ENCODE data around the gene FYN.
A peak's percentile ranks its signal among the peaks of the same experiment; 100 is the strongest.
"Not testable (repeated sequence)": the region's sequence is repeated elsewhere in the genome, so short reads cannot be mapped to it uniquely, and the experiment has no call there.

The FYN gene

DNA sequence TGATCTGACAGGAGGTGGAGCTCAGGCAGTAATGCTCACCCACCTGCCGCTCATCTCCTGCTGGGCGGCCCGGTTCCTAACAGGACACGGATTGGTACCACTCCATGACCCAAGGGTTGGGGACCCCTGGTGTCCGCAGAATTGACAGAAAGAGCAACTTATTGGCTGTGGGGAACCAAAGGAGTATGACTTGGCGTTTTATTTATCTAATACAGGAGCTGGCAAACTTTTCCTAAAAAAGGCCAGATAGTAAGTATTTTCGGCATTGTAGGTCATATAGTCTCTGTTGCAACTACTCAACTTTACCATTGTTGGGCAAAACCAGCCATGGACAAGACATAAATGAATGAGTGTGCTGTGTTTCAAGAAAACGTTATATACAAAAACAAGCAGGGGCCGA is 223.2 kb downstream of the FYN start:
- FAIRE-seq, result no peak

DNA sequence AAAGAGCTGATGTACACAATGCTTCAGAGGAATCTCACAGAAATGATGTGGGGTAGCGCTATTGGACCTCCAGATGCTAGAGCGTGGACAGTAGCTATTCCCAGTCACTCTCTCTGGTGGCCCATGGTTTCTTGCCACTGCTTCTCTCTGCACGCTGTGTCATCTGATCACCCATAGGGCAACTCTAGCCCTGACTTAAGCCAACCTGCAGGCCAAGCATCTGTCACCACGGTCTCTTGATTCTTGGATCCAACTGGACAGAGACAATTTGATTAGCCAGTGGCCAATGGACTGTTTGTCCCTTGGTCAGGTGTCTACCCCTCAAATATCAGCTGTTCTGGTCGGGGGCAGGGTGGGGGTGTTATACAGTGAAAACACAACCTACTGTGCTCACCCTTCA is 225.2 kb downstream of the FYN start:
- no peak for FAIRE-seq

DNA sequence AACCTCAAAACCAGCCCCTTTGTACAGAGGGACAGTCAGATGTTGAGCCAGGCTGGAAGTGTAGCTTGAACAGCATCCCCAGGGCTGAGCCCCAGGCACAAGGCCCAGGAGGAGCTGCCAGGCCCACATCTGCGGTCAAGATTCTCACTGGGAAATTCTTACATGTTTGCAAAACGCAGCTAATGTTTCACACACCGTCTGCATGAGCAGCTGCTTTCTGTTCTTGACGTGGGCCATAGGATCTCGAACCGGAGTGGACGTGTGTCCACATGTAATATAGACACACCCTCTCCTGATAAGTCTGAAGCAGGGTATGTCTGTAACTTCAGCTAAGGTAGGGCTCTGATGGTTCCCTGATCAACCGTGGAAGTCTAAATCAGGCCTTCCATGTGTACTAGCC is 226.3 kb downstream of the FYN start:
- no peak for FAIRE-seq

DNA sequence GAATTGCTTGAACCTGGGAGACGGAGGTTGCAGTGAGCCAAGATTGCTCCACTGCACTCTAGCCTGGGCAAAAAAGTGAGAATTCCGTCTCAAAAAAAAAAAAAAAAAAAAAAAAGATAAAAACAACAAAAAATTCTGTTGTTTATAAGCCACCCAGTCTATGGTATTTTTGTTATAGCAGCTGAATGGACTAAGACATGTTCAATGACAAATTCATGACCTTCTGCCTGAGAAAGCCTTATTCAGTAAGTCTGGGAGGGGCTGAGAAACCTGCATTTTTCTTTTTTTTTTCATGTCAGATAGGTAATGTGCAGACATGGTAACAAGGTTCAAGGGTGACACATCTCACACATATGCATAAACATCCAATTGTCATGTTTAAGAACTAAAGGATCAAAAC is 227.2 kb downstream of the FYN start:
- no peak for FAIRE-seq

DNA sequence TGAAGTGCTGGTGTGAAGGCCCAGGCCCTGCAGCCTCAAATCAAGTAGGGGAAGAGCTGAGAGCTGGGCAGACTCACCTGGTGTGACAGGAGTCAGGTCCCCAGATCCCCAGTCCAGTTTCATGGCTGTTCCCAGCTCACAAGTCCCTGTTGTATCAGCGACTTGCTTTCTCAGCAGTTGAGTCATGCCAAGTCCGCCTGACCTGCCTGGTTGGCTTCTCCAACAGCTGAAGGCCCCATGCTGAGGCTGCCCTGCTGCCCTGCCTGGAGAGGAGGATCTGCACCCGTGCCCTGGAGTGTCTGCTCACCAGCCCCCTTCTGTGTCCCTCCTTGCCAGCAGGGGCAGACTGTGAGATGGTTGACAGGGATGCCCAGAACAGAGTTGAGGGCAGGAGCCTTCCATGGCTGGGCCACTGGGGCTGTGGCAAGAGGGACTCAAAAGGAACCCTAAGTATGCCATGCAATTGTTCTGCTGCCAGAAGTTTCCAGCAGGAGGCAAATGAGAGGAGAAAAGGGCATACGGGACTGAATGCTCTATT is 228.3 kb downstream of the FYN start:
- FAIRE-seq, result no peak

DNA sequence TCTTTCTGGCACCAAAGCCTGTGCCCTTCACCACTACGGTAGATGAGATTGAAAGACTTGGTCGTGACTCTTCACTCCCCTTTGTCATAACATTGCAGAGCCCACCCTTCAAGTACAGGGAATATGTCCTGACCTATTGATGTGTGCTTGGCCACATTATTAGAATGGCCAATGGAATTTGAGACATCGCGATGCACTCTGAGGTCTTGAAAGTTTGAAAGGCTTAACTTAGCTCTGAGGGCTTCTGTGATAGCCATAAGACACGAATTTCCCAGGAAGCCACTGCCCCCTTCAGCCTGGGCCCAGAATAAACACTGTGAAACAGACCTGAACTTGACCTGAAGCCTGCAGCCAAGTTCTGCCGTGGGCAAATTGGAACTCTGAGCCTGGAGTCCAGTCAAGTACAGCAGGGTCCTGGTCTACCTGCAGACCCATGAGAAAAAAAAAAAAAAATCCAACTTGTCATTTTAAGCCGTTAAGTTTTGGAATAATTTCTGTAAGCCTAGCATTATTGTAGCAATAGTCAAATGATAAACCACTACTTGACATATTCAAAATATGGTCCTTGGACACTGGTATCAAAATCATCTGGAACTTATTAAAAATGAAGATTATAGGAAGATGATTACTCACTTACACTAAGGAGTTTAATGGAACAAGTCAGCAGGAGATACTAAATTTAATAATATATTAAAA is 230.6 kb downstream of the FYN start:
- peak; percentile 13 for FAIRE-seq

DNA sequence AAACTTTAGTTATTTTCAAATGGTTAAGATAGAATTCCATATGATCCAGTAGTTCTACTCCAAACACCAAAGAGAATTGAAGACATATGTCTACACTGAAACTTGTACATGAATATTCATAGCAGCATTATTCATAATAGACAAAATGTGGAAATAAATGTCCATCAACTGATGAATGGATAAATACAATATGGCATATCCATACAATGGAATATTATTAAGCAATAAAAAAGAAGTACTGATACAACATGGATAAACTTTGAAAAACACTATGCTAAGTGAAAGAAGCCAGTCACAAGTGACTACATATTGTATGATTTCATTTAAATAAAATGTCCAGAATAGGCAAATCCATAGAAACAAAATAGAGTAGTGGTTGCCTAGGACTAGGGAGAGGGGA is 234.0 kb downstream of the FYN start:
- FAIRE-seq, result peak; percentile 8

DNA sequence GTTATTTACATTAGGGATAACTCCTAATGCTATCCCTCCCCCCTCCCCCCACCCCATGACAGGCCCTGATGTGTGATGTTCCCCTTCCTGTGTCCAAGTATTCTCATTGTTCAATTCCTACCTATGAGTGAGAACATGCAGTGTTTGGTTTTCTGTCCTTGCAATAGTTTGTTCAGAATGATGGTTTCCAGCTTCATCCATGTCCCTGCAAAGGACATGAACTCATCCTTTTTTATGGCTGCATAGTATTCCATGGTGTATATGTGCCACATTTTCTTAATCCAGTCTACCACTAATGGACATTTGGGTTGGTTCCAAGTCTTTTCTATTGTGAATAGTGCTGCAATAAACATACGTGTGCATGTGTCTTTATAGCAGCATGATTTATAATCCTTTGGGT is 238.3 kb downstream of the FYN start:
- FAIRE-seq, result not testable (repeated sequence)

DNA sequence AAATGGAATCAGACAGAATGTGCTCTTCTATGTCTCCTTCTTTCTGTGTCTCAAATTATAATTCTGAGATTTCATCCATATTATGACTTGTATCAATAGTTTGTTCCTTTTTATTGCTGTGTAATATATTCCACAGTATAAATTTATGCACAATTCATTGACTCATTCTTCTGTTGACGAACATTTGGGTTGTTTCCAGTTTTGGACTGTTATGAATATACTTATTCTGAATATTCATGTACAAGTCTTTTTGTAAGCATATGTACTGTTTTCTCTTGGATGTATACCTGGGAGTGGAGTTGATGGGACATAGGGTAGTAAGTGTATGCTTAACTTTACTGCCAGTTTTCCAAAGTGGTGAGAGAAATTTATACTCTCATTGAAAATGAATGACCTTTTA is 239.4 kb downstream of the FYN start:
- no peak for FAIRE-seq

DNA sequence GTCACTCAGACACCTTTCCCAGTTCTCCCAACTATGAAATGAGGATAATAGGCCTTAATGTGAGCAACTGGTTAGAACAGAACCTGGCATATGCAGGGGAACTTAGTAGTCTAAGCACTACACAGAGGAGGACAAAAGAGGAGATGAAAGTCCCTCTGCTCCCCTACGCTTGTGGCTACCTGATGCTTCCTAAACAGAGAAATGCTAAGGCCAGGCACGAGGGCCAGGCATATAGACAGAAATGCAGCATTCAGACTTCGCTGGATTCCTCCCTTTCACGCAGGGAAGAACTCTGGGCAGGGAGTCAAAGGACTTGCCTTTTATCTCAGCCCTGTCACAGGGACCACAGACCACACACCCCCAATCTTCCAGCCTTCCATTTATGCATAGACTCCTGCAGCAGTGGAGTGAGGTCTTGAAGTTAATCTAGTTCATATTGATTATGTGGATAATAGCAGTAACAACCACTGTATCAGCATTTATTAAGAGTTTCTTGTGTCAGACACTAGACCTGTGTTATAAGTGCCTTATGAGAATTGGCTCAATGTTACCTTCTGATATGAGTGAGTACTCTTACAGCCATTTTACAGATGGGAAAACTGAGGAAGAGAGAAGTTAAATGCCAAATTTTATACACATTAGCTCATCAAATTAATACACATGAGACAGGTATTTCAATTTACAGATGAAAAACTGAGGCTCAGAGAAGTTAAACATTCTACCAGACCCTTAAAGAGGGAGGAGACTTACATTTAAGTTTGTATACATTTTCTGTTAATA is 240.6 kb downstream of the FYN start:
- no peak for FAIRE-seq

DNA sequence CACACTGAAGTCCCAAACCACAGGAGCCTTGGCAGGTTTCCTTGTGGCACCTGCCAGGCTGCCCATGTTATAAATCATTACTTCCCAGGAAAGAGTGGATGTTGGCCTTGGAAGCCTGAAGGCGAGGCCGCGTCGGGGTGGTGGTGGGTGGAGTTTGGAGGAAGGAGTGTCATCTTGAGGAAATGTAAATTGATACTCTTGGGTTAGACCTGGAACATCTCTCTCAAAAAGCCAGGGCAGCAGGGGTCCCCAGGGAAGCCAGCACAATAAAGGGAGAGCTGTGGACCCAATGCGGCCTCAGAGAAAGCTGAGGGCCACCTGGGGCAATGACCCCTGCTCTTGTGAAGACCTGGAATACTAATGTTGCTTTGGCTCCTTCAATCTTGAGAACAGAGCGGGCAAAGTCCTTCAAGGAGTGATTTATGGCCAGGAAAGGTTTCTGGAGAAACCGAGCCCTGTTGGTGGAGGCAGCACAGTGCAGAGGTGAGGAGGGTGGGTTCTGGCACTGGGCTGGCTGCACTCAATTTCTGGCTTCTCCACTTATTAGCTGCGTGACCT is 241.3 kb downstream of the FYN start:
- no peak for FAIRE-seq

DNA sequence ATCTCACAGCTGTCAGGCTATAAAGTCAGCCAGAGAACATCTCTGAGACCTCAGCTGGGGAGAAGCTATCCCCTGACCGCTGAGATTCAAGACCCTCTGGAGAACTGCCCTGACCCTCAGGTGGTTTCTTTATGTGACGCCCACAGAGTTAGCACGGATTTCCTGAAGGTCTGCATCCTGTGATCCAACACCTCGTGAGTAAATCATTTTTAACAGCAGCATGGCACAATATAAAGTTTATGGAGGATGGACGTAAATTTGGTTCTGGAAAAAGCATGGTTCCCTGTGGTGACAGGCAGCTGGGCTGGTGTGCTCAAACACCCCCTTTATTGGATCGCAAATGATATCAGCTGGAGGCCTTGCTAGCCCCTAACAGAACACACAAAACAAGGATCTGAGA is 242.2 kb downstream of the FYN start:
- no peak for FAIRE-seq

DNA sequence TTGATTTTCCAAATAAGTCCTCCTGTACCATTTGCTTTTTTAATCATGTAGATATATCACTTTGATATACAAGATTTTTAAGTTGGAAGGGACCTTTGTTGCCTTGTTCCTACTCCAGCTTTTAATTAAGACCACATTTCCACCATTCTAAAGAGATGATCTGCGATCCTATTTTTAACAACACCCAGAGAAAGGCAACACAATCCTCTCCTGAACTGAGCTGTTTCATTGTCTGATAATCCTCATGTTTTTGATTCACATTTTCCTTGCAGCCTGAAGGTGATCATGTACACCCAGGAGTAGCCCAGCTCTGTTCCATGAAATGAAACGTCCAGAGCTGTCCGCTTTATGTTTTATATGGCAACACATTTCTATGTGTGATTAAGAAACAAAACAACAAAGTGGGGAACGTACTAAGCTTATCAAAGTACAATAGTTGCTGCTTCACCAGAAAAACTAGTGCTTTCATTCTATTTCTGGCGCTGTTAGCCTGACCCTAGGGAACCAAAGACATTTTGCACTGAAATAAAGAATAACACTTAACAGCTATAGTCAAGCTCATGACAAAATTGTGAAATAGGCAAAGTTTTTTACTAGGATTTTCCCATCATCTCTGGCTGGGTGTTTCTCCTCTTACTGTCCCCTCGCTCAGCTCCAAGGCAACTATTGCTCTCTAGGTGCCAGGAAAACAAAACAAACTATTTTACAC is 245.0 kb downstream of the FYN start:
- FAIRE-seq, result no peak

DNA sequence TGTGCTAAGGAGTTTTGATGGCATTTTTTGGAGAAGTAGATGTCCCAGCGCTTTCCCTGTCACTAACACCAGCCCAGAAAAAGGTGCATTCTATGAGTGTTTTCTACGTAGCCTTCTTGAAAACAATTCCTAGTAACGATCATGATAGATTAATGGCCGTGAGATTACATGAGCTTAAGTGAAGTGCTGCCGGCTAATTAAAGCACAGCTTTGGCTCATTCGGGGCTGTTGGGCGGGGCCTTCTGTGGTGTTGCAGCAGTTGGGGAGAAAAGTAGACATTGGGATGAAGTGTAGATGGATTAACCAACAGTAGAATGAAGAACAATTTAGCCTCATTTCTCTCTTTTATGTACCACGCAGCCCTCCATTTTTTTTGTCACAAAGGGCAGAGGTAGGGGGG is 246.8 kb downstream of the FYN start:
- FAIRE-seq, result no peak

DNA sequence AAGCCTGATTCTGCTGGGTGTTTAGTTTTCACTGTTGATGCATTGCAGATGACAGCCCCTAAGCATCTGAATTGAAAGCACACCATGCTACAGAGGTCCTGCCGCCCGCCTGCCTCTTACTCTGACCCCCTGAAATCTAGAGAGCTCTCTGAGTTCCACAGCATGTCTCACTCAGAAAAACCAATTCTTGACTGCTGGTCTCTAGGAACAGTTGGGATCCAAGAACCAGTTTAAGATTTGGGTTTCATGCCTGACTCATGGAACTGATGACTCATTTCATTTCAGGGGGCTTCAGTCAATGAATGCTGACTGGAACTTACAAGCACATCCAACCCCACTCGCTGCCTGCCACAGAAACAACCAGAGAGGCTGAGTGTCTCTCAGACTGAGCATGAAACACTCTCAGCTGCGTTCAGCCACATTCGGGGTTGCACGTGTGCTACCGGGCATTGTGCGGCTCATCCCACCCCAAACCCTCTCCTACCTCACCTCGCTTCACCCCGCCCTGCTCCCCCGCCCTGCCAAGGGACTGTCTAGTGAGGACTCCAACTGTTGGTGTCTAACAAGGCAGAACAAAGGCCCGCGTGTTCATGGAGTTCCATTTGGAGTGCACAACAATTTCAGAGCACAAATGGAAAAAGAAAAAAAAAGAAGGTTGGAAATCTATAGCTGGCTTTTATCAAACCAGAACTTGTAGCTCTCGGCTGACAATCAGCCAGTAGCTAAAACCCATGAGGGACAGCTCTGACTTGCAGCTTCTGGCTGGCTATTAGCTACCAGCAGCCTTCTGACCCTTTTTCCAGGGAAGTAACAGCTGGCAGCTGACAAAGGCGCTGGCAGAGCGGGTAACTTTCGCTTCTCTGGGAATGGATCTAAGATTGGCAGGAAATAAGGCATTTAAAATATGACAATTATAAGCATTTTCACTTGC is 247.5 kb downstream of the FYN start:
- no peak for FAIRE-seq

DNA sequence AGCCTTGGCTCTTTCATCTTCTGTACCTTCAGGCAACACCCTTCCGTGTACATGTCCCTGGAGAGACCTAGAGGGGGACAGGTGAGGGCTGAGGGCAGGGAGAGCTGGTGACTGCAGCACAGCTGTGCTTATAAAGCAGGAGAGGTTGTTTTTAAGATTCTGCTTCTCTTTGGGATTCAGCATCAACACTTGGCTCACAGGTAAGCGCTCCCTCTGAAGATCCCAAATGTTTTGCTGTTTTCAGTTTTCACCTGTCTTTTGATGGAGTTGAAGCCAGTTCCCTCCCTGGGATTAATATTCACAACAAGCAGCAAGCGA is 248.2 kb downstream of the FYN start:
- no peak for FAIRE-seq

DNA sequence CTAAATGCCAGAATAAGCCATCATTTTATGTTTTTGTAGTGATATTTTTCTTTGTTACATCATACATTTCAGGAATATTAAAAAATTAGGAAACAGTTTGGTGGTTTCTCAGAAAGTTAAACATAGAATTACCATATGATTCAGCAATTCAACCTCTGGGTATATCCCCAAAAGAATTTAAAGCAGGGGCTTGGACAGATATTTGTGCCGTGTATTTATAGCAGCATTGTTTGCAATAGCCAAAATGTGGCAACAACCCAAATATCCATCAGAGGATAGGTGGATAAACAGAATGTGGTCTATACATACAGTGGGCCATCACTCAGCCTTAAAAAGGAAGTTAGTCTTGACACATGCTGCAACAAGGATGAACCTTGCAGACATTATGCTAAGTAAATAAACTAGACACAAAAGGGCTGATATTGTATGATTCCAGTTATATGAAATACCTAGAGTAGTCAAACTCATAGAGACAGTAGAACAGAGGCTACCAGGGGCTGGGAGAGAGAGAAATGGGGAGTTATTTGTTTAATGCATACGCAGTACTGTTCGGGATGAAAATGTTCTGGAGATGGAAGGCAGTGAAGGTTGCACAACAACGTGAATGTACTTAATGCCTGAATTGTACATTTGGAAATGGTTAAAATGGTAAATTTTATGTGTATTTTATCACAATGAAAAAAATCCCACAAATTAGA is 248.7 kb downstream of the FYN start:
- FAIRE-seq, result no peak

DNA sequence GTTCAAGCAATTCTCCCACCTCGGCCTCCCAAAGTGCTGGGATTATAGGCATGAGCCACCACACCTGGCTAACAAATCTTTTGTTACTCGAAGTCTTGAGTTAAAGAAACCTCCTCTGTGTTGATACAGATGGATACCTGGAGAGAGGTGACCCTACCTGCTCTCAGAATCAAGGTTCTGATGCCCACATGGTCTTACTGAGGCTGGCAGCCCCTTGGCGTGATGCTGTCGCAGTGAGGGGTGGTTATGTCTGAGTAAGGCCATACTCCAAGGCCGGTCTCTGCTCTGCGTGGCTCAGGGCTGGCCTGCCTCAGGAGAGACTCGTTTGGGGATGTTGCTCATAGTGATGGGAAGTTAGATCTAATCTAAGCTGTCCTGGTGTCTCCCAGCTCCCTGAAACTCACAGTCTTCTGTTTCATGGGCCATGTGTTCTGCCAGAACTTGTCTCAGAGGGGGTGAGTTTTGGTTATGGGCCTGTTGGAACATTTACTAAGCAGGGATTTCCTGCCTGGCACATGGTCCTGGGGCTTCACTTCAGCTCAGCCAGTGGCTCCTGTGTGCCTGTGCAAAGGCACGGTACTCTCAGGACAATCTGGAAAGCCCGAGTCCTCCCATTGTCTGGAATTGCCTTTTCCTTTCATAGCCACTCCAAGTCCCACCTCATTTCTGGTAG is 250.1 kb downstream of the FYN start:
- no peak for FAIRE-seq

DNA sequence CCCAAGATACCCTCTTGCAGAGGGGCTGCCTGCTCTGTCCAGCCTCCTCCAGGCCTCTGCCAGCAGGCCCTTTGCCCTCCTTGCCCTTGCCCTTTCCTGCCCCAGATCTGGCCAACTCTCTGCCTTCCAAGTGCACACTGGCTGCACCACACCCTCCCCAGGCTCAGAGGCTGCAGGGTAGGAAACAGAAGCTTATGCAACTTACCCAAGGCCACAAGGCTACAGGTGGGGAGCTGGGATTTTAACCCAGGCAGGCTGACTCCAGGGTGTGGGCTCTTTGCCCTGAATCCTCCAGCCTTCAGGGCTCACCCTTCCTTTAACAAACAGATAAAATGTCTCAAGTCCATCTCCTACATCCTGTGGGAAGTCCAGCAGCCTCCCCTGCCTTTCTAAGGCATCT is 253.1 kb downstream of the FYN start:
- FAIRE-seq, result no peak

DNA sequence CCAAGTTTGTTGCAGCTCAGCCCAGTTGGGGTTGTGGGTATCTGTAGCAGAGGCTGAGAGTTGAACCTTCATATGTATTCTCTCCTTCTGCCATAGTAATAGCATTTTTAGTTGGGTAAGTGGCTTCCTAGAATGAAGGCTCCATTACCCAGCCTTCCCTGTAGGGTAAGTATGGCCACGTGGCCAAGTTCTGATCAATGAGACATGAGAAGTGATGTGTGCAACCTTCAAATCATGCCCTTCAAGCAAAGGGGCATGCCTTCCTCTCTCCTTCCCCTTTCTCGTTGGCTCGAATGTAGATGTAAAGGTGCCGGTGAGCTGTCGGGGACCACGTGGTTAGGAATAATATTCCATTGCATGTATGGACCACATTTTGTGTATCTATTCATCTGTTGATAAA is 254.8 kb downstream of the FYN start:
- FAIRE-seq, result no peak

DNA sequence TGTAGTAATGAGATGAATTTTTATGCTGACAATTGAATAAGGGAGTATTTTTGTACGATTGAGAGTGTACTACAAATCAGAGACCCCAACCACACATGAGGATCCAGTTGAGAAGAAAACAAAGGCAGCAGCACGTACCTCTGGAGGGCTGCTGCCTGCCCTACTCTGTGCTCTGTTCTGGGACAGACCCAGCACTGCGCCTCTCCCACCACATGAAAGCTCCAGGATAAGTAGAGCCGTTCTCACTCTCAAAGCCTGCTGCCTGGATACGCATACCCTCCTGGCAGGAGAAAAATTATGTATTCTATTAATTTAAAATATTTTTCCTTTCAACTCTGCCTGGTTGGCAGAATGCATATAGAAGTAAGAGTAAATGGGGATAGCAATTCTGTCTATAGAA is 256.1 kb downstream of the FYN start:
- no peak for FAIRE-seq
